Testis (tissue), 2 donors: ENCODE measurements around the gene PDGFD.

Experiments
- CTCF ChIP-seq, 3 experiments: fragments of 450-650 bp in 2 of 3; fragments of 200-600 bp in 1 of 3; sonication (generic) in 1 of 3; IDR thresholded peaks; one replicate each; pipeline ENCODE4 v1.5.1; 2016 to 2019; ENCODE audit warnings: antibody characterized with exemption in 3 of 3, mild to moderate bottlenecking in 2 of 3, moderate library complexity in 1 of 3
- POLR2A ChIP-seq: fragments of 450-650 bp; IDR thresholded peaks from one replicate; pipeline ENCODE4 v1.6.1; 2017; ENCODE audit warnings: antibody characterized with exemption, mild to moderate bottlenecking, moderate library complexity

- TF ChIP-seq CTCF (IDR thresholded peaks at IDR 0.05) (no peak), POLR2A (no peak)
Measured at GRCh38 chr11:103972013-103972412, 191.9 kb downstream of the PDGFD start.
